GM19043 (cell line): Measurements from ENCODE around the gene LRGUK.
A peak's percentile ranks its signal among the peaks of the same experiment; 100 is the strongest.
"Not testable (repeated sequence)": the region's sequence is repeated elsewhere in the genome, so short reads cannot be mapped to it uniquely, and the experiment has no call there.

ENCODE experiments used
- ATAC-seq: cut with Tn5 transposase; IDR thresholded peaks from one replicate; pipeline ENCODE4 v1.9.1; 2021; ENCODE audit warnings: low read depth; ENCODE audit not compliant: unreplicated experiment

LRGUK gene

GRCh38 chr7:134290286-134290685 lies 163.1 kb downstream of the LRGUK start:
- no peak for ATAC-seq

- ATAC-seq: peak; percentile 100
These were observed 166.0 kb downstream of the LRGUK start for GRCh38 chr7:134293002-134293740.

- ATAC-seq: not testable (repeated sequence)
These were observed 168.8 kb downstream of the LRGUK start for GRCh38 chr7:134295982-134296381.

GRCh38 chr7:134297489-134297888 lies 170.3 kb downstream of the LRGUK start:
- no peak for ATAC-seq

GRCh38 chr7:134298902-134299683 lies 172.0 kb downstream of the LRGUK start:
- peak; percentile 65 for ATAC-seq

GRCh38 chr7:134300988-134301387 lies 173.8 kb downstream of the LRGUK start:
- ATAC-seq: no peak

GRCh38 chr7:134301592-134301991 lies 174.5 kb downstream of the LRGUK start:
- no peak for ATAC-seq

GRCh38 chr7:134302120-134302519 lies 175.0 kb downstream of the LRGUK start:
- ATAC-seq: no peak

GRCh38 chr7:134307320-134307719 lies 180.2 kb downstream of the LRGUK start:
- no peak for ATAC-seq

GRCh38 chr7:134308548-134308947 lies 181.4 kb downstream of the LRGUK start:
- ATAC-seq: no peak

GRCh38 chr7:134311807-134312206 lies 184.7 kb downstream of the LRGUK start:
- ATAC-seq: no peak

GRCh38 chr7:134312717-134313116 lies 185.6 kb downstream of the LRGUK start:
- ATAC-seq: no peak

GRCh38 chr7:134313543-134313942 lies 186.4 kb downstream of the LRGUK start:
- ATAC-seq: no peak
